Hepatocyte (in vitro differentiated cells): Measurements from ENCODE around the gene PTPN11.
A peak's percentile ranks its signal among the peaks of the same experiment; 100 is the strongest.

Experiments used
- EZH2 ChIP-seq: fragments of 200-600 bp; sonication (generic); IDR thresholded peaks from 2 replicates; pipeline ENCODE4 v1.6.1; 2016; ENCODE audit warnings: antibody characterized with exemption, mild to moderate bottlenecking, borderline replicate concordance
- TF ChIP-seq, protein P1 (sequence below): fragments of 200-600 bp; sonication (generic); IDR thresholded peaks from 2 replicates; pipeline ENCODE4 v1.5.1; 2016; ENCODE audit warnings: antibody characterized with exemption, mild to moderate bottlenecking; ENCODE audit not compliant: poor library complexity

GRCh38 chr12:112419297-112420133, 768 bp downstream of the PTPN11 start:
- TF ChIP-seq, protein P1, sequence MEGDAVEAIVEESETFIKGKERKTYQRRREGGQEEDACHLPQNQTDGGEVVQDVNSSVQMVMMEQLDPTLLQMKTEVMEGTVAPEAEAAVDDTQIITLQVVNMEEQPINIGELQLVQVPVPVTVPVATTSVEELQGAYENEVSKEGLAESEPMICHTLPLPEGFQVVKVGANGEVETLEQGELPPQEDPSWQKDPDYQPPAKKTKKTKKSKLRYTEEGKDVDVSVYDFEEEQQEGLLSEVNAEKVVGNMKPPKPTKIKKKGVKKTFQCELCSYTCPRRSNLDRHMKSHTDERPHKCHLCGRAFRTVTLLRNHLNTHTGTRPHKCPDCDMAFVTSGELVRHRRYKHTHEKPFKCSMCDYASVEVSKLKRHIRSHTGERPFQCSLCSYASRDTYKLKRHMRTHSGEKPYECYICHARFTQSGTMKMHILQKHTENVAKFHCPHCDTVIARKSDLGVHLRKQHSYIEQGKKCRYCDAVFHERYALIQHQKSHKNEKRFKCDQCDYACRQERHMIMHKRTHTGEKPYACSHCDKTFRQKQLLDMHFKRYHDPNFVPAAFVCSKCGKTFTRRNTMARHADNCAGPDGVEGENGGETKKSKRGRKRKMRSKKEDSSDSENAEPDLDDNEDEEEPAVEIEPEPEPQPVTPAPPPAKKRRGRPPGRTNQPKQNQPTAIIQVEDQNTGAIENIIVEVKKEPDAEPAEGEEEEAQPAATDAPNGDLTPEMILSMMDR: peak; percentile 2
- no peak for TF ChIP-seq EZH2
